HL-60 (cell line): Measurements from ENCODE around the gene NRCAM.

ENCODE experiments used
- DNase-seq, 2 experiments: peaks; one replicate each; pipeline ENCODE4 v3.0.0-alpha.2; 2010 to 2020; ENCODE audit warnings: low read depth in 1 of 2, low spot score in 1 of 2
- H3K27ac ChIP-seq: fragments of 250-450 bp; sonication (Bioruptor Pico); replicated peaks from 2 replicates; pipeline ENCODE4 v1.5.1; 2020; ENCODE audit warnings: mild to moderate bottlenecking, moderate library complexity
- H3K27me3 ChIP-seq: fragments of 250-450 bp; sonication (Bioruptor Pico); 2 replicates; pipeline ENCODE4 v1.5.1; 2021; ENCODE audit warnings: mild to moderate bottlenecking, moderate library complexity; ENCODE audit not compliant: insufficient read depth, poor library complexity, severe bottlenecking
- H3K4me3 ChIP-seq: replicated peaks from 2 replicates; pipeline ENCODE4 v1.5.1; 2011; ENCODE audit warnings: mild to moderate bottlenecking, control low read depth, low read length; ENCODE audit not compliant: insufficient read depth
- CTCF ChIP-seq: IDR thresholded peaks from one replicate; pipeline ENCODE4 v1.5.1; 2011; ENCODE audit warnings: low read length, control low read depth, inconsistent platforms; ENCODE audit not compliant: insufficient read depth
- GABPA ChIP-seq: IDR thresholded peaks from 2 replicates; pipeline ENCODE4 v1.6.1; 2012; ENCODE audit warnings: low read depth
- POLR2AphosphoS5 ChIP-seq: IDR thresholded peaks from 2 replicates; pipeline ENCODE4 v1.6.1; 2012; ENCODE audit warnings: low read depth
- REST ChIP-seq: IDR thresholded peaks from 2 replicates; pipeline ENCODE4 v1.6.1; 2012; ENCODE audit warnings: low read depth; ENCODE audit not compliant: insufficient replicate concordance
- SPI1 ChIP-seq: IDR thresholded peaks from 2 replicates; pipeline ENCODE4 v1.6.1; 2012; ENCODE audit warnings: low read depth, mild to moderate bottlenecking, borderline replicate concordance

NRCAM gene

GRCh38 chr7:108130261-108130660 lies 326.0 kb downstream of the NRCAM start, which contains the start of gene LAMB4:
Gene LAMB4, minus strand, starts transcription at chr7:108130361. Its CDS starts 7,197 bp downstream, at chr7:108123164.
- H3K4me3 ChIP-seq: no peak within 1 kb of the TSS
- TF ChIP-seq POLR2AphosphoS5 (no peak), SPI1 (no peak), CTCF (no peak), GABPA (no peak), REST (no peak)
- H3K27ac ChIP-seq: no peak within 1 kb of the TSS
- no peaks in the 10 kb centered on the region for H3K27me3 ChIP-seq
- DNase-seq: no peak

GRCh38 chr7:108129018-108129965 lies 326.9 kb downstream of the NRCAM start:
- Histone ChIP-seq H3K27me3 (no peaks in the 10 kb centered on the region), H3K4me3 (no peak overlapping the region), H3K27ac (no peak overlapping the region)
- DNase-seq: no peak
- TF ChIP-seq GABPA (no peak), CTCF (no peak), SPI1 (no peak), POLR2AphosphoS5 (no peak), REST (no peak)

- TF ChIP-seq SPI1 (no peak), REST (no peak), CTCF (no peak), POLR2AphosphoS5 (no peak), GABPA (no peak)
- Histone ChIP-seq H3K27me3 (no peaks in the 10 kb centered on the region), H3K27ac (no peak overlapping the region), H3K4me3 (no peak overlapping the region)
- no peak for DNase-seq
These were observed 327.7 kb downstream of the NRCAM start for GRCh38 chr7:108128514-108128913.
